Osteoblast (primary cell): ENCODE results near the gene PMS1. TPM values are rescaled to one million over a fixed set of nuclear protein-coding genes. Genes with fewer than 3 reads are reported as not detected.

ENCODE experiments used
- DNase-seq: peaks from one replicate; pipeline ENCODE4 v3.0.0; 2011; ENCODE audit warnings: low spot score, mixed read lengths; ENCODE audit not compliant: insufficient read length; ENCODE audit errors: missing footprints
- H2AFZ ChIP-seq: 2 replicates; pipeline ENCODE4 v1.6.0; 2011; ENCODE audit warnings: mild to moderate bottlenecking, low read length
- H3K27ac ChIP-seq: 2 replicates; pipeline ENCODE4 v1.5.1; 2011; ENCODE audit warnings: mild to moderate bottlenecking, low read depth, low read length, moderate library complexity
- H3K27me3 ChIP-seq: 2 replicates; pipeline ENCODE4 v1.6.0; 2012; ENCODE audit warnings: mild to moderate bottlenecking, control low read depth, inconsistent platforms, low read length, moderate library complexity; ENCODE audit not compliant: insufficient read depth
- H3K36me3 ChIP-seq: 2 replicates; pipeline ENCODE4 v1.5.1; 2011; ENCODE audit warnings: mild to moderate bottlenecking, low read length, control low read depth, moderate library complexity; ENCODE audit not compliant: insufficient read depth
- H3K4me1 ChIP-seq: 2 replicates; pipeline ENCODE4 v1.5.1; 2011; ENCODE audit warnings: mild to moderate bottlenecking, low read length, control low read depth, moderate library complexity; ENCODE audit not compliant: insufficient read depth
- H3K4me2 ChIP-seq: 2 replicates; pipeline ENCODE4 v1.6.0; 2011; ENCODE audit warnings: mild to moderate bottlenecking, low read length; ENCODE audit not compliant: insufficient read depth
- H3K4me3 ChIP-seq: fragments of 200-600 bp; sonication (generic); 3 replicates; pipeline ENCODE4 v1.5.1; 2012; ENCODE audit warnings: mild to moderate bottlenecking, low read length, inconsistent platforms; ENCODE audit not compliant: insufficient read depth
- H3K79me2 ChIP-seq: 2 replicates; pipeline ENCODE4 v1.6.0; 2012; ENCODE audit warnings: mild to moderate bottlenecking, low read length, control low read depth, inconsistent platforms; ENCODE audit not compliant: insufficient read depth
- H3K9me3 ChIP-seq: 2 replicates; pipeline ENCODE4 v1.5.1; 2011; ENCODE audit warnings: low read depth, low read length, control low read depth
- H4K20me1 ChIP-seq: 2 replicates; pipeline ENCODE4 v1.6.0; 2012; ENCODE audit warnings: mild to moderate bottlenecking, low read length, control low read depth; ENCODE audit not compliant: insufficient read depth
- total RNA-seq: library from RNA; depleted of rRNA; stranded (reverse); fragments of >200 nt; gene quantifications from 2 replicates; pipeline ENCODE4 v1.2.3, GENCODE V29; 2012
- TF ChIP-seq, protein P1 (sequence below): IDR thresholded peaks from 2 replicates; pipeline ENCODE4 v1.5.1; 2011; ENCODE audit warnings: mild to moderate bottlenecking, low read depth, low read length, moderate library complexity; ENCODE audit errors: extremely low read depth

Gene PMS1
- total RNA-seq, 1 donor = 29.3 TPM

- H3K9me3 ChIP-seq = no peaks in the 10 kb centered on the region
- no peaks in the 10 kb centered on the region for H4K20me1 ChIP-seq
- no peak overlapping the region for H3K4me2 ChIP-seq
- peaks cover 4% of the 10 kb centered on the region for H3K4me1 ChIP-seq
- H3K27me3 ChIP-seq = no peaks in the 10 kb centered on the region
- no peak for DNase-seq
- H3K79me2 ChIP-seq = no peaks in the 10 kb centered on the region
- TF ChIP-seq, protein P1, sequence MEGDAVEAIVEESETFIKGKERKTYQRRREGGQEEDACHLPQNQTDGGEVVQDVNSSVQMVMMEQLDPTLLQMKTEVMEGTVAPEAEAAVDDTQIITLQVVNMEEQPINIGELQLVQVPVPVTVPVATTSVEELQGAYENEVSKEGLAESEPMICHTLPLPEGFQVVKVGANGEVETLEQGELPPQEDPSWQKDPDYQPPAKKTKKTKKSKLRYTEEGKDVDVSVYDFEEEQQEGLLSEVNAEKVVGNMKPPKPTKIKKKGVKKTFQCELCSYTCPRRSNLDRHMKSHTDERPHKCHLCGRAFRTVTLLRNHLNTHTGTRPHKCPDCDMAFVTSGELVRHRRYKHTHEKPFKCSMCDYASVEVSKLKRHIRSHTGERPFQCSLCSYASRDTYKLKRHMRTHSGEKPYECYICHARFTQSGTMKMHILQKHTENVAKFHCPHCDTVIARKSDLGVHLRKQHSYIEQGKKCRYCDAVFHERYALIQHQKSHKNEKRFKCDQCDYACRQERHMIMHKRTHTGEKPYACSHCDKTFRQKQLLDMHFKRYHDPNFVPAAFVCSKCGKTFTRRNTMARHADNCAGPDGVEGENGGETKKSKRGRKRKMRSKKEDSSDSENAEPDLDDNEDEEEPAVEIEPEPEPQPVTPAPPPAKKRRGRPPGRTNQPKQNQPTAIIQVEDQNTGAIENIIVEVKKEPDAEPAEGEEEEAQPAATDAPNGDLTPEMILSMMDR = no peak
- no peak overlapping the region for H3K27ac ChIP-seq
- no peak overlapping the region for H3K4me3 ChIP-seq
- H2AFZ ChIP-seq = no peak overlapping the region
- no peaks in the 10 kb centered on the region for H3K36me3 ChIP-seq
These were observed 53.1 kb downstream of the PMS1 start for GRCh38 chr2:189837326-189837725.

DNA sequence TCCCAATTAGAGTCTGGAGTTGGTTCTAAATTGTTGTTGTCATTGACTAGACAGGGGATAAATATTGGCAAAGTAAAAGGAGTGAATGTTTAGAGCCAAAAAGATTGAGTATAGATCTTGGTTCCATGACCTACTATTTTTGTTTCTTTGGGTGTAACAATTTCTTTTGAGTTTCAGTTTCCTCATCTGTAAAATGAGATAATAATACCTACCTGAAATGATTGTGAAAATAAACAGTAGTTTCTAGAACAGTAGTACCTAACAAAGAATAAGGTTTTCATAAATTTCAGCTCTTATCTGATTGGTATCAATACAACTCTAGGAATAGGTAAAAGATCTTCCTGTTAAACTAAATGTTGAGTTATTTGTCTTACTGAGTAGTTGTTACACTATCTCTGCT, 56.8 kb downstream of the PMS1 start:
- no peaks in the 10 kb centered on the region for H3K27me3 ChIP-seq
- H3K27ac ChIP-seq = no peak overlapping the region
- no peaks in the 10 kb centered on the region for H3K79me2 ChIP-seq

GRCh38 chr2:189848276-189848675, 64.0 kb downstream of the PMS1 start:
- H3K27ac ChIP-seq = no peak overlapping the region
- TF ChIP-seq, protein P1 = no peak
- DNase-seq = no peak
- peaks cover 4% of the 10 kb centered on the region for H3K36me3 ChIP-seq
- no peak overlapping the region for H3K4me3 ChIP-seq
- H2AFZ ChIP-seq = no peak overlapping the region
- H3K79me2 ChIP-seq = no peaks in the 10 kb centered on the region
- no peaks in the 10 kb centered on the region for H3K9me3 ChIP-seq
- H3K27me3 ChIP-seq = no peaks in the 10 kb centered on the region
- H3K4me1 ChIP-seq = peaks cover 9% of the 10 kb centered on the region
- no peaks in the 10 kb centered on the region for H4K20me1 ChIP-seq
- H3K4me2 ChIP-seq = no peak overlapping the region

More for the DNA sequence above, 56.8 kb downstream of the PMS1 start:
- no peak overlapping the region for H2AFZ ChIP-seq
- no peak overlapping the region for H3K4me3 ChIP-seq
- no peak for DNase-seq
- no peak overlapping the region for H3K4me2 ChIP-seq
- TF ChIP-seq, protein P1 = no peak
- no peaks in the 10 kb centered on the region for H4K20me1 ChIP-seq
- no peaks in the 10 kb centered on the region for H3K9me3 ChIP-seq
- H3K36me3 ChIP-seq = peaks cover 4% of the 10 kb centered on the region
- H3K4me1 ChIP-seq = peaks cover 15% of the 10 kb centered on the region

GRCh38 chr2:189849550-189849949, 65.3 kb downstream of the PMS1 start:
- TF ChIP-seq, protein P1 = no peak
- Histone ChIP-seq H3K79me2 (no peaks in the 10 kb centered on the region), H3K4me2 (no peak overlapping the region)

More at GRCh38 chr2:189849550-189849949, 65.3 kb downstream of the PMS1 start:
- H3K27ac ChIP-seq = no peak overlapping the region
- no peak overlapping the region for H3K4me3 ChIP-seq
- H2AFZ ChIP-seq = no peak overlapping the region
- H3K36me3 ChIP-seq = peaks cover 4% of the 10 kb centered on the region
- H3K9me3 ChIP-seq = no peaks in the 10 kb centered on the region
- H4K20me1 ChIP-seq = no peaks in the 10 kb centered on the region
- H3K27me3 ChIP-seq = no peaks in the 10 kb centered on the region
- peaks cover 2% of the 10 kb centered on the region for H3K4me1 ChIP-seq
- DNase-seq = no peak
